ENCODE data around the gene RPL36AL. TPM values are rescaled to one million over a fixed set of nuclear protein-coding genes. Genes with fewer than 3 reads are reported as not detected.

RPL36AL gene
- total RNA-seq, 1 donor from 2014 or later = 21.3 TPM

- Histone ChIP-seq H3K36me3 (no peaks in the 10 kb centered on the region), H3K27ac (no peak overlapping the region), H3K27me3 (no peaks in the 10 kb centered on the region), H3K9me3 (no peaks in the 10 kb centered on the region), H3K4me3 (no peak overlapping the region), H3K4me1 (no peaks in the 10 kb centered on the region)
- intact Hi-C loops (cut with DNase I) = no loop called here
- no peak for DNase-seq (ENCODE audit: low spot score in 2 of 2)
- TF ChIP-seq CTCF (IDR thresholded peaks at IDR 0.05) = no peak
Measured at GRCh38 chr14:49569281-49569680, 51.1 kb downstream of the RPL36AL start.

Other genes with a start within 250 kb of the RPL36AL start
- 2,262 TPM for gene RPS29, start 34.2 kb downstream of the RPL36AL start, total RNA-seq
- gene LRR1, start 21.7 kb downstream of the RPL36AL start, total RNA-seq = not detected
- gene MGAT2, start 173 bp upstream of the RPL36AL start, total RNA-seq = 37.4 TPM
- gene DNAAF2, start 14.6 kb upstream of the RPL36AL start, total RNA-seq = 14.0 TPM
- 5.4 TPM for gene POLE2, start 67.6 kb upstream of the RPL36AL start, total RNA-seq
- gene KLHDC1, start 72.5 kb upstream of the RPL36AL start, total RNA-seq = not detected
- gene KLHDC2, start 147.5 kb upstream of the RPL36AL start, total RNA-seq = 11.7 TPM
- gene NEMF, start 232.2 kb upstream of the RPL36AL start, total RNA-seq = 14.6 TPM